T-helper 17 cell (primary cell): ENCODE results near the gene AUTS2. TPM values are rescaled to one million over a fixed set of nuclear protein-coding genes. Genes with fewer than 3 reads are reported as not detected.
A peak's percentile ranks its signal among the peaks of the same experiment; 100 is the strongest.

ENCODE experiments used
- ATAC-seq: fragments of 150-1000 bp; cut with Tn5 transposase; 2 replicates; pipeline ENCODE4 v1.10.0; 2021; ENCODE audit warnings: mild to moderate bottlenecking, moderate library complexity
- DNase-seq, 3 donors: peaks; one replicate each; pipeline versions ENCODE4 v3.0.0 to v3.0.0-alpha.2; 2020 to 2021
- H3K9me3 ChIP-seq: one replicate; pipeline ENCODE4 v1.7.0; 2013; ENCODE audit warnings: low read length, mild to moderate bottlenecking; ENCODE audit not compliant: control insufficient read depth, poor library complexity, severe bottlenecking
- H3K27ac Mint-ChIP-seq: one replicate; pipeline ENCODE4 v1.8.0; 2022; ENCODE audit warnings: mild to moderate bottlenecking, moderate library complexity, mixed read lengths
- H3K27me3 Mint-ChIP-seq: one replicate; pipeline ENCODE4 v1.8.0; 2022; ENCODE audit warnings: mixed read lengths
- H3K36me3 Mint-ChIP-seq: one replicate; pipeline ENCODE4 v1.8.0; 2022; ENCODE audit warnings: low read depth, mixed read lengths
- H3K4me1 Mint-ChIP-seq: one replicate; pipeline ENCODE4 v1.8.0; 2022; ENCODE audit warnings: mild to moderate bottlenecking, mixed read lengths
- H3K4me3 Mint-ChIP-seq: one replicate; pipeline ENCODE4 v1.8.0; 2022; ENCODE audit warnings: mild to moderate bottlenecking, moderate library complexity, mixed read lengths
- total RNA-seq, 4 donors: library from RNA in 2 of 4; stranded (reverse) in 2 of 4; gene quantifications; one replicate each; pipeline ENCODE4 v1.2.3 and lab custom pipeline; 2022 to 2026

Gene AUTS2
- total RNA-seq, 2 donors from 2014 or later, result 84.2 to 89.5 TPM

DNA sequence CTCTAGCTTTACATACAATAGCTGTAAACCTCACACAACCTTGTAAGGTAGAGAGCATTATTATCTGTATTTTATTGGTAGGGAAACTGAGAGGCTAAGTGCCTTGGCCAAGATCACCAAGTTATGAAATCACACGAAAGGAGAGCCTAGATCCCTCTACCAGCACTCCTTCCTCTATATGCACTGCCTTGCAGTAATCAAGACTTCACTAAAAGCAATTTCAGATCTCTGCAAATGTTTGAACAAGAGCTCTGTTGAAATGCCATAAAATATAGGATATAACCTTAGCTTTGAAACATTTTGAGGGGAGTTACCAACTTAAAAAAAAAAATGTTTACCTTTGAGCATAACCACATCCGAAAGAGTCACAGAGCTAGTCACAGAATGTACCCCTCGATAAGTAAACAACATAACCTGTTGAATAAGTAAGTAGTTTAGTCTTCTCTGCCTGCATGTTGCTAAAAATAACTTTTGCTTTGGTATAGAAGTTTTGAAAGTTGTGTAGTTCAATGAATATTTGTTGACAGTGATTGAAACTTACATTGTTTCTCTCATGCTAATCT is 709.4 kb downstream of the AUTS2 start:
- no peaks in the 10 kb centered on the region for H3K9me3 ChIP-seq
- no peaks in the 10 kb centered on the region for H3K36me3 Mint-ChIP-seq
- peaks cover 17% of the 10 kb centered on the region for H3K4me1 Mint-ChIP-seq
- H3K27ac Mint-ChIP-seq, result peak overlapping the region; percentile 65
- DNase-seq (no peak), ATAC-seq (peak; percentile 86)
- H3K27me3 Mint-ChIP-seq, result no peaks in the 10 kb centered on the region
- peak overlapping the region; percentile 49 for H3K4me3 Mint-ChIP-seq

DNA sequence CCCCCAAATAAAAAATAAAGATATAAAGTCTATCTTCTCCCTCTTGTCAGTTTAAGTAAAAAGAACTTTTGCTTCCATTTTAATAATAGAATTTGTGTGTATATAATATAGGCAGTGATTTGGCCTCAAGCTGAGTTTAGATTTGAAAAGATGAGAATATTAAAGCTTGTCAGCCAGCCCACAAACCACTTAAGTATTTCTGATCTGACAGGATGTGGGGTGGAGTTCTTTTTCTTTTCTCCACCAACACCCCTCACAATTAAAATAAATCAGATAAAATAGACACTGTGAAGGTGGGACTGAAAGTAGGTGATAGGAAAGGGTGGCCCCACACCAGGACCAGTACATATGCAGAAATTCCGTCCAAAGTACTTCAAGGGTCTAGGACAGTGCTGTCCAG is 714.1 kb downstream of the AUTS2 start:
- H3K9me3 ChIP-seq, result no peaks in the 10 kb centered on the region
- Mint-ChIP-seq H3K27ac (no peak overlapping the region), H3K4me3 (no peak overlapping the region), H3K27me3 (no peaks in the 10 kb centered on the region), H3K36me3 (no peaks in the 10 kb centered on the region), H3K4me1 (peaks cover 14% of the 10 kb centered on the region)
- DNase-seq (no peak), ATAC-seq (peak; percentile 46)

DNA sequence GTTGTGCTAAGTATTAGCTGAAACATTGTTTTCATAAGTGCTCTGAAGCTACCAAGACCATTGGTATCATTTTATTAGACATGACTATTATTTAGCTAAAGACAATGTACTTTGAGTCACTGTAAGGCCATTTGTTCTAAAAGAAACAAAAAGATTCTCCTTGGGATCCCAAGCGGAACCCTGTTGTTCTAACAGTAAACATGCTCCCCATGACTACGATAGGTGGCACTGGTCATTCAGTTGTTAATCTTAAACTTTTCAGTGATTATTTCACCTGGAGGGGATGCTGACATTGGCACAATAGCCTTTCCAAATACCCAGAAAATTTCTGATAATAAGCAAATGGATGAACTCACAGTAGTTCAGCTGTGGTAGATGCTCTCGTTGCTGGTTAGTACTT is 715.0 kb downstream of the AUTS2 start:
- Mint-ChIP-seq H3K4me3 (no peak overlapping the region), H3K27ac (no peak overlapping the region), H3K27me3 (no peaks in the 10 kb centered on the region), H3K36me3 (no peaks in the 10 kb centered on the region), H3K4me1 (peaks cover 11% of the 10 kb centered on the region)
- ATAC-seq, result no peak
- H3K9me3 ChIP-seq, result no peaks in the 10 kb centered on the region
- DNase-seq, result no peak

DNA sequence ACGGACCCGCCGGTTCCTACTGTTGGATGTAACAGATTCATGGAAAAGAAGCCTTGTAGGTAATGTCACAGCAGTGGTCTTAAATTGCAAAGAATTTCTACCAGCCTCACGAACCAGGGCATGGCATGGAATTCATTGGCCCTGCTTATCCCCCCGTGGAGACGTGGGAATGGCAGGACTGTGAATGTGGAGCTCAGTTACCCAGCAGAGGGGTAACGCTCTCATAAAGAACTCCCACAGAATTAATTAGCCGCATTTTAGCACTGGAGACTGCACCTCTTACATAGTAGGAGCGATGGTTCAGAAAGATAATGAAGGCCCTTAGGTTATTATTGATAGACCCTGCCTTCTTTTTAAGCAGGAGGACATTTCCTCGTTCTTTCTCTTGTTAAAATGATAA is 715.4 kb downstream of the AUTS2 start:
- ATAC-seq, result no peak

DNA sequence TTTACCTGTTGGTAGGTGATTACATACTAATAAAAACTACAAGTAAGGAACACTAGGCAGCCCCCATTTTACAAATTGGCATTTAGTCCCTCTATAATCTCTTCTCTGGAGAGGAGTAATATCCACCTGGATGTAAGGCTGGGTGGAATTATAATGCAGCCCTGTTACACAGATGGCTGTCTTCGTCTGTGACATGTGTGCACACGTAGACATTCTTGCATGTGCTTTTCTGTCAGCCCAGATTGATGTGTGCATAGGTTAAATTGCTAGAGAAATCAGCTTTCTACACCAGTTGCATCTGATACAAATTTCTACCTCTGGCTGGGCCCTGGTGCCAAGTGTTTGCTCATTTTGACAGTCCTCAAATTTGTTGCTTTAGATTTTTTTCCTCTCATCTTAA is 715.9 kb downstream of the AUTS2 start:
- H3K4me1 Mint-ChIP-seq, result peaks cover 11% of the 10 kb centered on the region
- no peak overlapping the region for H3K27ac Mint-ChIP-seq
- H3K27me3 Mint-ChIP-seq, result no peaks in the 10 kb centered on the region
- no peak overlapping the region for H3K4me3 Mint-ChIP-seq
- no peaks in the 10 kb centered on the region for H3K36me3 Mint-ChIP-seq
- DNase-seq (no peak), ATAC-seq (no peak)
- no peaks in the 10 kb centered on the region for H3K9me3 ChIP-seq

More for the DNA sequence above, 715.4 kb downstream of the AUTS2 start:
- Mint-ChIP-seq H3K4me1 (peaks cover 11% of the 10 kb centered on the region), H3K4me3 (no peak overlapping the region), H3K27me3 (no peaks in the 10 kb centered on the region), H3K36me3 (no peaks in the 10 kb centered on the region), H3K27ac (no peak overlapping the region)
- DNase-seq, result no peak
- no peaks in the 10 kb centered on the region for H3K9me3 ChIP-seq

DNA sequence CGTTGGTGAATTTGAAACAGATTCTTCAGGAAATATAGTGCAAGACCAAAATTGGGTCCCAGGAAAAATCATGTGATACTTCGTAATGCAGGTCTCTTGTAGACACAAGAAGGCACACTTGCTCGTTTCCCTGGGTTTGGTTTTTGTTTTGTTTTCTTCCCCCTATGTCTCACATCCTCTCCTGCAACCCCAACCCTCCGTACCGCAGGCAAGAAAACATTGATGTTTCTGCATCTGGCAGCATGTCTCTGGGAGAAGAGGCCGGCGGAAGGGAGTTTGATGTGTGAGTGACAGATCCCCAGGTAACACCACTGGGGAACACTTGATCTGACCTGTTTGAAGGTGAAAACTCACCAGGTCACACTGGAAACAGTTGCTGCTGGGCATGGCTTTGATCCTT is 718.5 kb downstream of the AUTS2 start:
- peaks cover 7% of the 10 kb centered on the region for H3K4me1 Mint-ChIP-seq
- DNase-seq, result no peak
- no peaks in the 10 kb centered on the region for H3K9me3 ChIP-seq
- H3K27ac Mint-ChIP-seq, result peak overlapping the region; percentile 49
- no peaks in the 10 kb centered on the region for H3K27me3 Mint-ChIP-seq
- H3K36me3 Mint-ChIP-seq, result no peaks in the 10 kb centered on the region
- H3K4me3 Mint-ChIP-seq, result peak overlapping the region; percentile 42
- ATAC-seq, result peak; percentile 75

DNA sequence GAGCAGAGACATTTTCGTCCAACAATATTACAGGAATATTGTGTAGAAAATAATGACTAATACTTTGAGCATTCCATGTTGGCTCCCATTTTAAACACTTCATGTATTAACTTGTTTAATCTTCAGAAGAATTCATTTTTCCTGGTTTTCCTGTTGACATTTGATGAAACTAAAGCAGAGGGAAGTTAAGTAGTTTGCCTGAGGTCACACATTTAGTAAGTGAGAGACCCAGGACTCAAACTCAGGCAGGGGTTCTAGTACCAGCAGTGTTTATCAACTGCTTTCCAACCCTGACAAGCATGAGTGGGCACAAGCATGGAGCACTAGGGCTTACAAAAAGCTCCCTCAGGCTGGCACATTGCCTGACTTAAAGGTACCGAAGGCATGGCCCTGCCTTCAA is 719.1 kb downstream of the AUTS2 start:
- no peaks in the 10 kb centered on the region for H3K9me3 ChIP-seq
- Mint-ChIP-seq H3K4me3 (peak overlapping the region; percentile 42), H3K27ac (peak overlapping the region; percentile 49), H3K27me3 (no peaks in the 10 kb centered on the region), H3K4me1 (peaks cover 7% of the 10 kb centered on the region), H3K36me3 (no peaks in the 10 kb centered on the region)
- no peak for ATAC-seq
- no peak for DNase-seq

DNA sequence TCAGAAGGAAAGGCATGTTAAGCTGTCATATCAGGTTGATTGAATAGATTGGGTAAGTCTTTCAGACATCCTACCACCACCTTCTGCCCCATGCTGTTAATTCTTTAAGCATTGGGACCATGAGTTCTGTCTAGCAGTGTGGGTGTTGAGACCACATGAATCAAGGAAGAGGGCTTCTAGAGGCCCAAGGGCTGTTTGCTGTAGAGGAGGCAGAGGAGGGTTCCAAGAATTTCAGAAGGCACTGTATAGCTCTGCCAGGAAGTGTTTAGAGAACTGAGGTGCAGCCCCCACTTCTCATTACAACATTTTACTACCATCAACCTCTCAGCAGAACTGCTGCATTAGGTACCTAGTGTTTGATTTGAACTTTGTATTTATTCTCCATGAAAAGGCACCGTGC is 720.2 kb downstream of the AUTS2 start:
- Mint-ChIP-seq H3K4me1 (peaks cover 13% of the 10 kb centered on the region), H3K4me3 (no peak overlapping the region), H3K36me3 (no peaks in the 10 kb centered on the region), H3K27me3 (no peaks in the 10 kb centered on the region), H3K27ac (peak overlapping the region; percentile 0)
- no peaks in the 10 kb centered on the region for H3K9me3 ChIP-seq
- no peak for DNase-seq
- ATAC-seq, result peak; percentile 20

DNA sequence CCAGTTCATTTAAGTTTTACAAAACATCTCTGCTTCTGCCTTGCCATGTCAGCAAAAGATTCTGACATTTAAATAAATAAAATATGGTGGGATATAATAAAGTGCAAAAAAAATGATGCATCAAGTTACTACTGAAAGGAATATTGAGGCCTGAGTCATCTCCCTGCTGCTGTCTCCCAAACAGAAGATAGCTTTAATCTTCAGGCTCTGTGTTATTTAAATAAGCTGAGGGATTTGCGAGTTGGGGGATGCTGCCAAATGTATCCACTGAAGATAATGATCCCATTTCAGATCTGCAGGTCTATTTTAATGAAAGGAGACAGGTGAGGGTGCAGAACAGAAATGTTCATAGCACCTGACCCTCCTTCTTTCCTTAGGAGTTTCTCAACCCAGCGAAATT is 720.8 kb downstream of the AUTS2 start:
- DNase-seq, result no peak
- Mint-ChIP-seq H3K4me3 (no peak overlapping the region), H3K27me3 (no peaks in the 10 kb centered on the region), H3K27ac (peak overlapping the region; percentile 0), H3K36me3 (no peaks in the 10 kb centered on the region), H3K4me1 (peaks cover 11% of the 10 kb centered on the region)
- no peaks in the 10 kb centered on the region for H3K9me3 ChIP-seq
- ATAC-seq, result no peak

DNA sequence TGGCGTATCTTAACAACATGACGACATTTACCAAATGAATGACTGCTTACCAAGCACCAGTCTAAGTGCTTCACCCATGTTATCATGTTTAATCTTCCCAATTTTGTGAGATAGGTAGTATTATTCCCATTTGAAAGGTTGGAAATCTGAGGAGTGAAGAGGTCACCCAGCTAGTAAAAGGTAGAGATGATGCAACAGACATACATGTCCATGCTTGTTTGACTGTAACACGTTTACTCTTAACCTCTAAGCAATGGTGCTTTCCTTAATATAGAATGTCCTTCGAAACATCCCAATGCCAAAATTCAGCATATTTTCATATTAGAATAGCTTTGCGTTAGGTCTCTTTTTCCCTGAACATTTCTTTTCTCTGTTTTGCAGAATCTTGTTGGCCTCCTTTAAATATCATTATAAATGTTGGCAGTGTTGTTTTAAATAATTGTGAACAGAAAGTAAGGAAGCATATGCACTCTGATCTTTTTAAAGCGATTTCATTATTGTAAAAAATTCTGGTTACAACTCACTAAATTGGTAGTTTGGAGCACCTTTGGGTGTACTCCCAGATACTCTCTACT is 722.8 kb downstream of the AUTS2 start:
- no peak for DNase-seq
- H3K27me3 Mint-ChIP-seq, result no peaks in the 10 kb centered on the region
- H3K9me3 ChIP-seq, result no peaks in the 10 kb centered on the region
- peaks cover 12% of the 10 kb centered on the region for H3K4me1 Mint-ChIP-seq
- no peaks in the 10 kb centered on the region for H3K36me3 Mint-ChIP-seq
- ATAC-seq, result no peak
- no peak overlapping the region for H3K27ac Mint-ChIP-seq
- no peak overlapping the region for H3K4me3 Mint-ChIP-seq

DNA sequence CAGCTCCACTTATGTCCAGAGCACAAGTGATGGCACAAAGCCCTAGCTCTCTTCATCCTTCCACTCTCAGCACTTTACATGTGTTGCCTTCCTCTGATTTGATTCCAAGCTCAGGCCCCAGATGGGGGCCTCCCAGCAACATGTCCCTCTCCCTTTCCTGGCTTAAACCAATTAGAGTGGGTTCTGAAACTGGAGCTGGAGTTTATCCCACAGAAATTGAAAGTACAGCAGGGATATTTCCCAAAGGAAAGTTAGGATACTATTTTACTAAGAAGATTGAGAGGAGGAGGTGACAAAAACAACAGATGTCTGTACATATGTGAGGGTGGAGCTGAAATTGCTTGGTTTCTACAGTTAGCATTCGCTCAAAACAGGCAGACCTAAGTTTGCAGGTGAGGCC is 724.6 kb downstream of the AUTS2 start:
- H3K4me3 Mint-ChIP-seq, result no peak overlapping the region
- ATAC-seq (no peak), DNase-seq (no peak)
- peak overlapping the region; percentile 2 for H3K27ac Mint-ChIP-seq
- H3K36me3 Mint-ChIP-seq, result no peaks in the 10 kb centered on the region
- H3K9me3 ChIP-seq, result no peaks in the 10 kb centered on the region
- no peaks in the 10 kb centered on the region for H3K27me3 Mint-ChIP-seq
- peaks cover 11% of the 10 kb centered on the region for H3K4me1 Mint-ChIP-seq

DNA sequence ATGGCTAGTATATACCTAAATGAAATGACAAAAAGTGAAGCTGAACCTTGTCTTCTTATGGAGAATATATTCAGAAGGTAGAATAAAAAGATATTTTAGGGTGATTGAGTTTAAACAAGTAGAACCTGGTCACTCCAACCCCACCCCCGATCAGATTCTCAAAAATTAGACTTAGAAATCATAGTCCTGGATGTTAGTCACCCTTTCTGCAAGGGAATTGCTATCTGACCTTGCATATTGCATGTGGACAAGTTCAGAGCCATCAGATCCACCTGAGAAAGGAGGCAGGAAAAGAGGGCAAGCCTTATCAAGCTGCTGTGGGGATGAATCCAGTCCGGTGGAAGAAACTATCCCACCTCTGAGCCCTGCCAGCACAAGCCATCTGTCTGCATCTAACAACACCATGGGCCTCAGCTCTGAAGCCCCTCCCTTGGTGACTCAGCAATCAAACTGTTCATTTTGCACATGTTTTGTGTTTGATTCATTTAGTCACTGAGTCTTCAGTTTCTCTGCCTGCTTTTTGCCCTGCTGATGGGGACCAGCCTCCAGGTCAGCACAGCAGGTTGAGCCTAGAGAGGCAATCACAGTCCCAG is 727.3 kb downstream of the AUTS2 start:
- no peak for DNase-seq
- Mint-ChIP-seq H3K4me3 (no peak overlapping the region), H3K27ac (peak overlapping the region; percentile 4), H3K27me3 (no peaks in the 10 kb centered on the region), H3K36me3 (no peaks in the 10 kb centered on the region), H3K4me1 (peaks cover 9% of the 10 kb centered on the region)
- no peak for ATAC-seq
- no peaks in the 10 kb centered on the region for H3K9me3 ChIP-seq

DNA sequence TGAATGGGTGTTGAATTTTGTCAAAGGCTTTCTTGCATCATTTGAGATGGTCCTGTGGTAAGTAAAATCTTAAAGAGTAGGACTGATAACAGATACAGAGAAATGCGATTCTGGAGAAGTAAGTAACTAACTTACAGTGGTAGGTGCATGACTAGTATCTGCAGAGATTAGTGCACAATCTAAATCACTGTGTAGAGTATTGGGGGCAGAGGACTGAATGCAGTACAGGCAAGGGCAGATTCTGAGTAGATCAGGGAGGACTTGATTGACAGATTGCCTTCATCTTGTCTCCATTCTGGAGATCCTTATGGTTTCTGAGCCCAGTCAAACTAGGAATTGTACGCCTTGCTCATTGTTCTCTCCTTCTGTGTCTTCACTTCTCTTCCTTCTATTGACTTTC is 736.0 kb downstream of the AUTS2 start:
- Mint-ChIP-seq H3K4me3 (no peak overlapping the region), H3K27ac (peak overlapping the region; percentile 88), H3K36me3 (no peaks in the 10 kb centered on the region), H3K27me3 (no peaks in the 10 kb centered on the region), H3K4me1 (peaks cover 7% of the 10 kb centered on the region)
- no peak for ATAC-seq
- no peak for DNase-seq
- H3K9me3 ChIP-seq, result no peaks in the 10 kb centered on the region

DNA sequence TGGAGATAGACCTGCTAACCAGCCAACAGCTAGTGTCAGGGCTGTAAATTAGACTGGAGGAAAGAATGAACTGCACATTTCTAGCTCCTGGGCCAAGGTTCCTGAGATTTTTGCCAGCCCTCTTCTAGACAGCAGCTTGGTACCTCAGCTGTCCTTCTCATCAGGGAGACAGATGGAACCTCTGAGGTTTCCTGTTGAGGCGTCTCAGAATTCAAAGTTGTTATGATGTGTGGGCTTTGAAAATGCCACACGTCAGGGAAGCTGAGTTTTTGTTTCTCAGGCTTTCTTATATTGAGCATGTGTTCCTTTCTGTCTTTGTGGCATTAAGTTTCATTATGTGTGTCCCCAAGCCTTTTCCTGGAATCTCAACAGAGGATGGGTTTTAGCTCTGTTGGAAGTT is 736.6 kb downstream of the AUTS2 start:
- ATAC-seq (peak; percentile 90), DNase-seq (no peak)
- Mint-ChIP-seq H3K27ac (peak overlapping the region; percentile 88), H3K4me3 (no peak overlapping the region), H3K27me3 (no peaks in the 10 kb centered on the region), H3K4me1 (peaks cover 7% of the 10 kb centered on the region), H3K36me3 (no peaks in the 10 kb centered on the region)
- no peaks in the 10 kb centered on the region for H3K9me3 ChIP-seq
